T47D (cell line): ENCODE measurements around the gene RGS6.
"Not testable (repeated sequence)": the region's sequence is repeated elsewhere in the genome, so short reads cannot be mapped to it uniquely, and the experiment has no call there.

ENCODE experiments used
- DNase-seq, 2 experiments: peaks; one replicate each; pipeline versions ENCODE4 v3.0.0 to v3.0.0-alpha.2; 2011 to 2012; ENCODE audit warnings: low read depth in 1 of 2, low spot score in 1 of 2
- JUND ChIP-seq: IDR thresholded peaks from 2 replicates; pipeline ENCODE4 v1.6.1; 2012; ENCODE audit warnings: low read depth
- in situ Hi-C: cut with HindIII; loops from 2 replicates; pipeline ENCODE4 v1.10.0; 2016; ENCODE audit warnings: low sequenced_read_pairs, low pct_unique_long_range_greater_than_20kb

The RGS6 gene

DNA sequence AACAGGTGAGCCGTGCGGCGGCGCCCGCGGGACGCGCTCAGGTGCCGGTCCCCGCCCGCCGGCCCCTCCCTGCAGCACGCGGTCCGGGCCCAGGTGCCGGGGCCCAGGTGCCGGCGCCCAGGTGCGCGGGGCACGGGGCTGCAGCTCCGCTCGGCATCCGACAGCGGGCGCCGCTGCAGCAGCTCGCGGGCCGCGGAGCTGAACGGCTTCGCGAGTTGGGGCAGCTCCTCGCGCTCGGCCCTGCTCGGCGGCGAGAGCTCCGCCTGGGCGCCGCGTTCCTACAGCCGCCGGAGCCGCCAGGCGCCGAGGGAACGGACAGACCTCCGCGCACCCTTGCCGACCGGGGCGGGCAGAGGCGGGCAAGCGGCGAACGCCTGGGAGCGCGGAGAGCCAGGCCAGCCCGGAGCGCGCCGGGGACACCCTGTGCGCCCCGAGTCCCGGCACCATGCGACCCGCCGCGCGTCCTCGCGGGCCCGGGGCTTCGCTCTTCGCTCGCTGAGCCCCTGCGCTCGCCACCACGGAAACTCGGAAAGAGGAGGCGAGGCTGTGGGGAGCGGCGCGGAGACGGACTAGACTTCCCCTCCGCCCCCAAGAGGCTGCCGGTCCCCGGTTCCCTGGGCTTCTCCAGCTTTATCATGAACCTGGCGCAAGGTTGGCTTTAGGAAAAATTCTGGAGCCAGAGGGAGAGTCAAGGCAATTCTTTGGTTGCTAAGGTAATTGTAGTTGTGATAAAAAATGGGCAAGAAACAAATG lies at the start of gene RGS6:
Gene RGS6, plus strand, starts transcription at position 201 of the 753 bp plus-strand sequence.
- no peak for TF ChIP-seq JUND
- DNase-seq = peak; percentile 76 to 91
- in situ Hi-C loops = no loop called here

- TF ChIP-seq JUND = no peak
- in situ Hi-C loops = no loop called here
- DNase-seq = no peak
Observed at GRCh38 chr14:71883094-71883493, 49.1 kb upstream of the RGS6 start.

- no peak for DNase-seq
- in situ Hi-C loops = no loop called here
- TF ChIP-seq JUND = no peak
Observed at GRCh38 chr14:71885301-71885700, 46.9 kb upstream of the RGS6 start.

- DNase-seq = not testable (repeated sequence)
Observed at GRCh38 chr14:71887802-71888201, 44.4 kb upstream of the RGS6 start.

DNA sequence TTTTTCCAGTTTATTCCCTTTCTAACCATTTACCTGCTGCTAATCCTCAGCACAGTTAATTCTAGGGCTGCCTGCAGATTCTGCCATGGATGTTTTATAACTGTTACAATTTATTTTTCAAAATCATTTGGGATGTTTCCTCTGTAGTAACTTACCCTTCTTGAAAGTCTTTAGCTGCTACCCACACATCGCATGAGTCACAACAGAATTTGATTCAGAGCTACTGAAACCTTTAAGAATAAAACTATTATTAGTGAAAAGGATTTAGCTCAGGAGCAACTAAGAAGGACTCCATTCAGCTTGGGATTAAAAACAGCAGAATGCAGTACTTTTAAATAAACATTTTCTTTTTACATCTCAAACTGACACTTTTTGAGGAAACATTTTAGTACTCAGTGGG lies 41.7 kb upstream of the RGS6 start:
- in situ Hi-C loops = no loop called here
- TF ChIP-seq JUND = no peak
- DNase-seq = no peak

More at GRCh38 chr14:71887802-71888201, 44.4 kb upstream of the RGS6 start:
- in situ Hi-C loops = not testable (repeated sequence)

DNA sequence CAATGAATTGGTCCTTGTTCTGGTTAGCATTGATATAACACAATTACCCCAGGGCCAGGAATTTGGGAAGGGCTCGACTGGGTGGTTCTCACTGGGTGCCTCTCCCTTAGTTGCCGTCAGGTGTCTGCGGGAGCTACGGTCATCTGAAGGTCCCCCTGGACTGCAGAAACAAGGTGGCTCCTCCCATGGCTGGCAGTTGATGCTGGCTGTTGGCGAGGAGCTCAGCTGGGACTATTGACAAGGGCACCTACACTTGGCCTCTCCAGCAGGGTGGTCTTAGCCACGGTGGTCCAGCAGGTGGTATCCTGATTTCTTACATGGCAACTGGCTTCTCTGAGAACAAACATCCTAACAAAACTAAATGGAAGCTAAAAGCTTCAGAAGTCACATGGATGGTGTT lies 41.0 kb upstream of the RGS6 start:
- no peak for DNase-seq
- in situ Hi-C loops = no loop called here
- TF ChIP-seq JUND = no peak

DNA sequence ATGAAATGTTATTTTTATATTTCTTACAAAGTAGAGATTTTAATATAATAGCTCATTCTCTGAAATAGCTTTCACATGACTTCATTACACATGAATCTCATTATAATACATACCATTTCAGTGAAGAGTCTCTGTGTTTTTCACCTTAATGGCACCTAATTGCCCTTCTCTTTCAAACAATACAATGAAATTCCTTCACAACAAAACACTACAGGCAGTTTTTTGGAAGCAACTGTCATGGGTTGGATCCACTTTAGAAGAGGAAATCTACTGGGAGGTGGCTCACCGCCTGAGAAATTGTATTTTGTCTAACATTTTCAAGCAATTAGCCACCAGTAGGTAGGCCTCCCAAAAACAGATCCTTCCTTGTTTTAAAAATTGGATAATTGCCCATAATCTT lies 40.3 kb upstream of the RGS6 start:
- DNase-seq = no peak
- no peak for TF ChIP-seq JUND
- in situ Hi-C loops = no loop called here

DNA sequence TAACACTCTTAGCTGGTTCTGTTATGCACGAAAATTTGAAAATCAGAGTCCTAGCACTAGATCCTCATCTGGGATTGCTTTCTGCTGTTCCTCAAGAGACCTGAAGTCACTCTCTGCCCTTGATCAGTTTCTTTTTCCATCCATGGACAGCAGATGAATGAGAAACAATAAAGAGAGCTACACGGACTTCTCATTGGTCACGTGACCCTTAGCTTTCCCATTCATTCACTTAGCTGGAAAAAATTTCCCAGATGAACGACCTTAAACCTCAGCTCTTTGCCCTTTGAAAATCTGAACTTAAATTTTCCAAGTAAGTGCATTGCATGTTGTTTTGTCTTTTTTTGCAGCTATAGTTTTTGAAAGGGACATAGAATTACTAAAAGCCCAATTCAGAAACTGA lies 27.2 kb upstream of the RGS6 start:
- DNase-seq = no peak
- in situ Hi-C loops = no loop called here
- TF ChIP-seq JUND = no peak

GRCh38 chr14:71905860-71906259 lies 26.4 kb upstream of the RGS6 start:
- in situ Hi-C loops = no loop called here
- no peak for TF ChIP-seq JUND
- no peak for DNase-seq

DNA sequence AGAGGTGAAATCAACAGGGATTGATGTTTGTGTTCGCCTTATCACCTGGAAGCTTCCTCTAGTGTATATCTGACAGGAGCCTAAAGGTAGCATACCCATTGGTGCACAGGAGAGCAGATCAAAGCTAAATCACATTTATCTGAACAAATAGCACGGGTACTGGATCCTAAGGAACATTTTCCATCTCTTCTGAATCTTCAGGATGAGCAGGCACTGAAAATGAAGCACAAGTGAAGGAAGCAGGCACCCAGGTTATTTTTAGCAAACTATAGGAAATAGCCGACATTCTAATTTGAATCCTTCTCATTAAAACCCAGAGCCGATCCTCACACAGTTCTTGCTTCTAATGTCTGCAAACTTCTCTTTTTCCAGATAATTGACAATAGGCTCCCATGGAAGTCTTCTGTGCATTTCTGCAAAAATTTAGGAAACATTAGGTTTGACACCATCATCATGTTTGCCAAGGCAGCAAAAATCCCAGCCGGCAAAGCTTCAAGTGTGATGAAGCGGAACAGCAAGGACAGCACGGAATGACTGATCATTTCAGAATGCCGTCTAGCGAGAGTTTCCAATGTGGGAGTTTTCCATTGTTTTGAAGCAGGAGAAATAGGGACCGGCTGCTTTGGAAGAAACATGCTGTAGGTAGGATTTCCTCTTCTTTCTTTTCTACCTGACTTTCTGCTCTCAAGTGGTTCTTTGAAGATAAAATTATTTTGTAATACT lies 24.3 kb upstream of the RGS6 start:
- DNase-seq = peak in 1 of 2 experiments; percentile 34
- in situ Hi-C loops = no loop called here
- no peak for TF ChIP-seq JUND

- in situ Hi-C loops = no loop called here
- no peak for TF ChIP-seq JUND
- no peak for DNase-seq
Observed at GRCh38 chr14:71911669-71912068, 20.6 kb upstream of the RGS6 start.

- in situ Hi-C loops = no loop called here
- TF ChIP-seq JUND = no peak
- DNase-seq = no peak
Observed at GRCh38 chr14:71913342-71913741, 18.9 kb upstream of the RGS6 start.

DNA sequence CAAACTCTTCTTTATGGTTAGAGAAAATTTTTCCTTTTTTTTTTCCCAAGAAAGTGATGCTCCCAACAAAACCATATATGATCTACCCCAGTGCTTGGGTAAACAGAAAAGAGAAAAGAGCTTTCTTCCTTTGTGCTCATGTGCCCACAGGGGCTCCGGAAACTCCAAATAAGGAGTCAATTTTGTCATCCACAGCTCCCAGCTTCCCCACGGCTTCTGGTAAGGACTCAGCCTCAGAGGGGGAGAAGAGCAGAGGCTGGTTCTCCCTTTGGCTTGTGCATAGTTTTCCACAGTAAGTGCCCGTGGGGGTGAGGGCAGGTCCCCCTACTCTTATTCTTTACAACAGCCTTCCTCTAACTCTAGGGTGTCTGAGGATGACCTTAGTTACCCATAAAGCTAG lies 13.3 kb upstream of the RGS6 start:
- no peak for TF ChIP-seq JUND
- in situ Hi-C loops = no loop called here
- no peak for DNase-seq
